HFF-Myc (cell line): ENCODE data around the gene SIRT7.

ENCODE experiments used
- DNase-seq: peaks from one replicate; pipeline ENCODE4 v3.0.0-alpha.2; 2011; ENCODE audit warnings: low read depth; ENCODE audit errors: extremely low read depth
- H3K4me3 ChIP-seq: replicated peaks from 2 replicates; pipeline ENCODE4 v1.5.1; 2011; ENCODE audit warnings: low read depth, mild to moderate bottlenecking, control low read depth, low read length
- TF ChIP-seq, protein P1 (sequence below): IDR thresholded peaks from 2 replicates; pipeline ENCODE4 v1.5.1; 2012; ENCODE audit warnings: mild to moderate bottlenecking, low read depth, low read length, control low read depth; ENCODE audit errors: missing control alignments

Gene SIRT7

DNA sequence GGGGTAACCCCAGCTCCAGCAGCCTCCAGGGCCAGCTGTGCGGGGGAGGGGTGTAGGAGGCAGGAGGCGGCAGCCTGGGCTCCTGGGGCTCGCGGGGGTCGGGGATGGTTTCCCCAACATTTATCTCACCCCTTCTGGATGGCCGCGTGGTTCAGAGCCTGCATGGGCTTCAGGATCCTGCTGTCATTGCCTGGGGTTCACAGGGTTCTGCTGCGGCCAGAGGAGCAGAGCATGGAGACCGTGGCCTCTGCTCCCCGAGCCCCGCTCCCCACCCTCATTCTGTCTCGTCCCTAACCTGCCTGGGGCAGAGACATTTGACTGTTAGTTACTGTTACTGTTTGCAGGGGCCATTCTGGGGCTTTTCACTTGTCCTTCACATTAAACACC, 24.2 kb upstream of the SIRT7 start:
- DNase-seq: no peak
- TF ChIP-seq, protein P1, sequence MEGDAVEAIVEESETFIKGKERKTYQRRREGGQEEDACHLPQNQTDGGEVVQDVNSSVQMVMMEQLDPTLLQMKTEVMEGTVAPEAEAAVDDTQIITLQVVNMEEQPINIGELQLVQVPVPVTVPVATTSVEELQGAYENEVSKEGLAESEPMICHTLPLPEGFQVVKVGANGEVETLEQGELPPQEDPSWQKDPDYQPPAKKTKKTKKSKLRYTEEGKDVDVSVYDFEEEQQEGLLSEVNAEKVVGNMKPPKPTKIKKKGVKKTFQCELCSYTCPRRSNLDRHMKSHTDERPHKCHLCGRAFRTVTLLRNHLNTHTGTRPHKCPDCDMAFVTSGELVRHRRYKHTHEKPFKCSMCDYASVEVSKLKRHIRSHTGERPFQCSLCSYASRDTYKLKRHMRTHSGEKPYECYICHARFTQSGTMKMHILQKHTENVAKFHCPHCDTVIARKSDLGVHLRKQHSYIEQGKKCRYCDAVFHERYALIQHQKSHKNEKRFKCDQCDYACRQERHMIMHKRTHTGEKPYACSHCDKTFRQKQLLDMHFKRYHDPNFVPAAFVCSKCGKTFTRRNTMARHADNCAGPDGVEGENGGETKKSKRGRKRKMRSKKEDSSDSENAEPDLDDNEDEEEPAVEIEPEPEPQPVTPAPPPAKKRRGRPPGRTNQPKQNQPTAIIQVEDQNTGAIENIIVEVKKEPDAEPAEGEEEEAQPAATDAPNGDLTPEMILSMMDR: no peak
- H3K4me3 ChIP-seq: no peak overlapping the region

DNA sequence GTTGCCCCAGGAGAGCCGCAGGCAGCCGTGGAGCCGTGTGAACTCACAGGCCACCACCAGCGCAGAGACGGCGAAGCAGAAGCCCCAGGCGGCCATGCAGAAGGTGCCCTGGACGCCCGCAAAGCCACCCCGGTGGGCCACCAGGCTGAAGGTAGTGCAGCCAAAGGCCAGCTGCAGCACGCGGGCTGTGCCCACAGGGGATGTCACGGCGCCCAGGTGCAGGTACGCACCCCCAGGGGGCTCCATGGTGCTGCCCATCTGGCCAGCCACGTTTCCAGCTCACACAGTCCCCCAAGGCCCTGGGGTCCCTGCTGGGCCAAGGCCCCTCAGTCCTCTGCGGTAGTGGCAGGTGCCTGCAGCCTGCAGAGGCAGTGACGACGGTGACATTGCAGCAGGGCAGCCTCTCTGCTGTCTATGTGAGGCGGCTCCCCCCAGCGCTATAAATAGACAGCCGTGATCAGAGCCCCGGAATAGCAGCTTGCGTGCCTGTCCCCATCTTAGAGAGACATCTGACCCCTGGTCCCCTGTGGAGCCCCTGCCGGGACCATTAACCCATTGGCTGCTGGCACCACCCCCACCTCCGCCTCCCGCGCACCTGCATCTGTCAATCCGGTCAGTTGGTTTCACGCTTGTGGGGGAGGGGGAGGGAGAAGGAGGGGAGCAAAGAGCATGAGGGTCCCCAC, 23.6 kb upstream of the SIRT7 start:
- DNase-seq: no peak
- TF ChIP-seq, protein P1: no peak
- no peak overlapping the region for H3K4me3 ChIP-seq

DNA sequence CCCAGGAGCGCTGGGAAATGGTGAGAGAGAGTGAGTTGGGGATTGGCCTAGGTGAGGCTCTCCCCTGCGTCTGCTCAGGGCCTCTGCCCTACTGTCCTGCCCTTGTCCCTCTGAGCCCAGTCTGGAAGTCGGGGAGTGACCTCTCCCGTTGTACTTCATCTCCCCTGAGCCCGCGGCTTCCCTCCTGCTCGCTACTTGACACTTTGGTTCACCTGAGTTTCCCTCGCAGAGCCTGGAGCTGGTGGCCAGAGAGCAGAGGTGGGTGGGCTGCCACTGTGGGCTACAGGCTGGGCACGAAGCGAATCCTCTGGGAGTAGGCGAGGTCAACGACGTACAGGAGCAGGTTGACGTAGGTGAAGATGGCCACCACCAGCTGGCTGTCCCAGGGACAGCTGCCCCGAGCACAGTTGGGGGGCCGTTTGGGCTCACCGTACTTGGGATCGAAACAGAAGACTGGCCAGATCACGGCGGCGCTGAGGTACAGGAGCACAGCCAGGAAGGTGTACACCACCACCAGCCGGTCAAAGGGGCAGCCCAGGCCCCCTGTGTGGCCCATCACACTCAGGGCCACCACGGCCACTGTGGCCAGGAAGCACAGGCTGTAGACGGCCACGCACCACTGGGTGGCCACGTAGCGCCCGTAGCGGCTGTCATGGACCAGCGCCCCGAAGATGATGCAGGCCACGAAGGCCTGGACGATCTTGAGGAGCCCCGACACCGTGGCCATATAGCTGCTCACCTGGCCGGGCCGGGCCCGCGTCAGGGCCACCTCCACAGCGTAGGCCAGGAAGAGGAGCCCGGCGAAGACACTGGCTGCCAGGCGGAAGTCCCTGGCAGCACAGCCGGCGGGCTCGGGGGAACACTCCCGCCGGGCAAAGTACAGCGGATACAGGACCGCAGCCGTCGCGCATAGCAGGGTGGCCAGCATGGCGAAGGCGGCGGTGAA, 22.8 kb upstream of the SIRT7 start:
- TF ChIP-seq, protein P1: no peak
- no peak overlapping the region for H3K4me3 ChIP-seq
- DNase-seq: no peak

DNA sequence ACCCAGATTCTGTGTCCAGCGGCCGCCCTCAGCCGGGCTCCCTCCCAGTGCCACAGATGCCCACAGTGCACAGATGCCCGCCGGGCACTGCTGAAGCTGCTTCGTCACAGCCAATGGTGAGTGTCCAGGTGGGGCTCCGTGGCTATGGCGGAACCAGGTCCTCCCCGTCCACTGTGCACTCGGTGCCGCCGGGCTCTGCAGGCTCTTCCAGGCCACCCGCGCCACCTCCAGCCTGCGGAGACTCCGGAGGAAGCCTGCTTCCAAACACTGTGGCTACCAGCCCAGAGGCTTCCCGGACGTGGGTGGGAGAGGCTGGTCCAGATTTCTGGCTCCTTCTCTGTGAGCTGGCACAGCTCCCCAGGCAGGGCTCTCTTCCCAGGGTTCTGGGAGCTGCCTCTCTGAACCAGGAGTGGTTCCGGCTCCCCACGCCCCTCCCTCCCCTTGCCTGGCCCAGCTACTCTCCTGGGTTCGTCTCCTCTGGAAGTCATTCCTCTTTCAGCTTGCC, 22.0 kb upstream of the SIRT7 start:
- TF ChIP-seq, protein P1: no peak
- H3K4me3 ChIP-seq: no peak overlapping the region
- no peak for DNase-seq

DNA sequence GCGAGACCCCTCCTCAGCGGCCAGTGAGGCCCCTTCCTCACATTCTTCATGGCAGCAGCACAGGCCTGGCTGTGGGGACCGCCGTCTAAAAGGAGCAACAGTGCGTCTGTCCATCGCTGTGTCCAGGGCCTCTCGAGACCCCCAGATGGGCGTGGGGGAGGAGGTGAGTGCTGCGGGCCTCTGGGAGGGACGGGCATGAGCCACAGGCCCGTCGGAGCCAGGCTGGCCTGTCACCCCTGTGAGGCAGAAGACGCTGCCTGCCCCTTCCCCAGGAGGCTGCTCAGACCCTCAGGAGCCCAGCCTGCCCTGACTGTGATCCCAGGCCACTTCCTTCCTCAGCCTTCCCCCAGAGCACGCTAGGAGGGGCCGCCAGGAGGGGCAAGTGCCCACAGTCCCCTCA, 21.2 kb upstream of the SIRT7 start:
- no peak for DNase-seq
- TF ChIP-seq, protein P1: no peak
- no peak overlapping the region for H3K4me3 ChIP-seq

DNA sequence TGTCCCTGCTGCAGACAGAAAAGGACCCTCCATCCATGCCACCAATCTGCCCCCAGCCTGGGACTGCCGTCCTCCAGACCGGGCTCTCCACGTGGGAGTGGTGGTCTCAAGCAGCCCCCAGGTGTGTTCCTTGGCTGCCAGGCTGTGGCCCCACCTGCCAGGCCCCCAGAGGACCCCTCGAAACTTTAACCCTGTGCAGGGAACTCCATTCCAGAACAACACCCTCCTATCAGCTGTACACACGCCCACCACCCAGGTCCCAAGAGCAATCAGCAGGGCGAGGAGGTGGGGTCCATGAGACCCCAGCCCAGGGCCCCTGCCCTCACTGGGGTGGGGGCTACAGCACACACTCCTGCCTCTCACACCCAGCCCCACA, 17.7 kb upstream of the SIRT7 start:
- TF ChIP-seq, protein P1: no peak
- DNase-seq: no peak
- peak overlapping the region; percentile 93 for H3K4me3 ChIP-seq
